Measurements from ENCODE around the gene C9orf78.

DNA sequence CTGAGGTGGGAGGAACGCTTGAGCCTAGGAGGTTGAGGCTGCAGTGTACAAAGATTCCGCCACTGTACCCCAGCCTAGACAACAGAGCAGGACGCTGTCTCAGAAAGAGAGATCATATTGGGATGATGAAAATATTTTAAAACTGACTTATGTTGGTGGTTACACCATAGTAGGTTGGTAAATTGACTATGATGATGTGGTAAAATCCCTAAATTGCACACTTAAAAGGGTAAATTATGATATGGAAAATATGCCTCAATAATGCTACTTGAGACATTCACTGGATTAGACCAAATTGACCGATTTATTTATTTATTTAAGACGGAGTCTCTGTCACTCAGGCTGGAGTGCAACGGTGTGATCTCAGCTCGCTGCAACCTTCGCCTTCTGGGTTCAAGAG is 53.9 kb downstream of the C9orf78 start:
- no peak for TF ChIP-seq POLR2AphosphoS5 (IDR thresholded peaks at IDR 0.05)
- no peak for TF ChIP-seq CTCF (IDR thresholded peaks at IDR 0.05)
- TF ChIP-seq EP300 (IDR thresholded peaks at IDR 0.05) = no peak

Measured in suprapubic skin (tissue), 4 donors.